Transverse colon (tissue), 4 donors: ENCODE measurements around the gene CCDC186.
"Not testable (repeated sequence)": the region's sequence is repeated elsewhere in the genome, so short reads cannot be mapped to it uniquely, and the experiment has no call there.

Experiments used
- POLR2A ChIP-seq: fragments of 450-650 bp; IDR thresholded peaks from one replicate; pipeline ENCODE4 v1.6.1; 2016; ENCODE audit warnings: antibody characterized with exemption, mild to moderate bottlenecking, moderate library complexity
- POLR2AphosphoS5 ChIP-seq, 3 donors: sonication (generic); formaldehyde crosslinking; IDR thresholded peaks; one replicate each; pipeline ENCODE4 v1.6.1; 2016; ENCODE audit warnings: antibody characterized with exemption in 3 of 3
- TF ChIP-seq, protein P1 (sequence below), 5 experiments: fragments of 200-600 bp in 3 of 5; fragments of 450-650 bp in 2 of 5; sonication (generic) in 3 of 5; IDR thresholded peaks; 1 replicate in 2 of 5; 2 replicates in 3 of 5; pipeline ENCODE4 v1.5.1; 2016 to 2017; ENCODE audit warnings: antibody characterized with exemption in 5 of 5, inconsistent platforms in 3 of 5, mild to moderate bottlenecking in 2 of 5, moderate library complexity in 1 of 5

DNA sequence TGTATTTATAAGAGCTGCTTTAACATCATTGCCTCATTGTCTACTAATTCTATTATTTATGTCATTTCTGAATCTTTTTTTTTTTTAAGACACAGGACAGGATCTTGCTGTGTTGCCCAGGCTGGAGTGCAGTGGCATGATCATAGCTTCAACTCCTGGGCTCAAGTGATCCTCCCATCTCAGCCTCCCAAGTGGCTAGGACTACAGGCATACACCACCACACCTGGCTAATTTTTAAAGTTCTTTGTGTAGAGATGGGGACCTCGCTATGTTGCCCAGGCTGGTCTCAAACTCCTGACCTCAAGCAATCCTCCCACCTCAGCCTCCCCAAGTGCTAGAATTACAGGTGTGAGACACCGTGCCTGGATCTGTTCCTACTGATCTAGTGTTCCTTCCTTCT, 33.2 kb downstream of the CCDC186 start:
- TF ChIP-seq, protein P1, sequence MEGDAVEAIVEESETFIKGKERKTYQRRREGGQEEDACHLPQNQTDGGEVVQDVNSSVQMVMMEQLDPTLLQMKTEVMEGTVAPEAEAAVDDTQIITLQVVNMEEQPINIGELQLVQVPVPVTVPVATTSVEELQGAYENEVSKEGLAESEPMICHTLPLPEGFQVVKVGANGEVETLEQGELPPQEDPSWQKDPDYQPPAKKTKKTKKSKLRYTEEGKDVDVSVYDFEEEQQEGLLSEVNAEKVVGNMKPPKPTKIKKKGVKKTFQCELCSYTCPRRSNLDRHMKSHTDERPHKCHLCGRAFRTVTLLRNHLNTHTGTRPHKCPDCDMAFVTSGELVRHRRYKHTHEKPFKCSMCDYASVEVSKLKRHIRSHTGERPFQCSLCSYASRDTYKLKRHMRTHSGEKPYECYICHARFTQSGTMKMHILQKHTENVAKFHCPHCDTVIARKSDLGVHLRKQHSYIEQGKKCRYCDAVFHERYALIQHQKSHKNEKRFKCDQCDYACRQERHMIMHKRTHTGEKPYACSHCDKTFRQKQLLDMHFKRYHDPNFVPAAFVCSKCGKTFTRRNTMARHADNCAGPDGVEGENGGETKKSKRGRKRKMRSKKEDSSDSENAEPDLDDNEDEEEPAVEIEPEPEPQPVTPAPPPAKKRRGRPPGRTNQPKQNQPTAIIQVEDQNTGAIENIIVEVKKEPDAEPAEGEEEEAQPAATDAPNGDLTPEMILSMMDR (IDR thresholded peaks at IDR 0.05): not testable (repeated sequence)
- TF ChIP-seq POLR2A; POLR2AphosphoS5 (IDR thresholded peaks at IDR 0.05): not testable (repeated sequence)
